GM19025 (cell line): ENCODE measurements around the gene CAPRIN2.

Experiments used
- ATAC-seq: cut with Tn5 transposase; IDR thresholded peaks from one replicate; pipeline ENCODE4 v1.9.1; 2021; ENCODE audit warnings: mild to moderate bottlenecking, low read depth, moderate library complexity; ENCODE audit not compliant: unreplicated experiment

CAPRIN2 gene

DNA sequence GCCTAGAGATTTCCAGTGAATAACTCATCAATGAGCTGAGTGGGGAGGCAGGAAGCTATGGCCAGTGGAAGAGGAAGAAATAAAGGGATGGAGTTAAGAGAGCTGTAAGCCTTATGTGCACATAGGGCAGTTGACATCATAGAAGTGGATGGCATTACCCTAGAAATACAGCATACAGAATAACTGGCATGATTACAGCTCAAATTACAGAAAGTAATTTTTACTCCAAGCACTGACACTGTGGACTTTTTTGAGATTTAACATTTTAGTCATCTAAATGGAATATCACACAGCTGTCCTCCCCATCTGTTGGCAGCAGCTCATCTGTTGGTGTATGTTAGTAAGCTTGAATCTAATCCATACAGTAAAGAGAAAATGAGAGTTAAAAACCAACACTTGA is 53.7 kb downstream of the CAPRIN2 start:
- ATAC-seq: no peak

DNA sequence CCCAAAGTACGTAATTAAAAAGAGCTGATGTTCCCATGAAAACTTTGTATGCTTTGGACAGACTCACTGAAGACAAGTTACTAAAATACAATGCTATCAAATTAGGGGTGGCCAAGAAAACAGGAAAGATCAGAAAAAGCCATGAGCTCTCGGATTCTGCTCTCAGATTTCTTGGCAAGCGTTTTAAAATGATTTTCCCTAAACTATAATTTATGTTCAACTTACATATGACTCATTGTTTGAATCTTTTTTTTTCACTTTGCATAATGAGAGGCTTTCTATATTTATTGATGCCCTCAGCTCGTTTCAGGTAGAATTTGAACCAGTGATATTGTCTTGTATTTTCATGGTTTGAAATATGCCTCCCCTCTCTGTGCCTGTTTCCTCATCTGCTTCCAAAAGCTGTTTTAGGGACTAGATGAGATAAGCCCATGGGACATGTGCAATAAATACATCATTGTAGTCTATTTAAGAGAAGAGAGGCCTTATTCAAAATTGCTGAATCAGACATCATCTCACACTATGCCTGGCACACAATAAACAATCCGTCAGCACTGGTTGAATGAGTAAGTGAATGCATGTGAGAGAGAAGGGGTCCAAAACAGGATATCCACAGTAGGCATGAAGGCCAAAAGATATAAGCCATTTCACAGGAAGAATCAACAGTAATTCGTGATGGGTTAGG is 54.4 kb downstream of the CAPRIN2 start:
- ATAC-seq: no peak

DNA sequence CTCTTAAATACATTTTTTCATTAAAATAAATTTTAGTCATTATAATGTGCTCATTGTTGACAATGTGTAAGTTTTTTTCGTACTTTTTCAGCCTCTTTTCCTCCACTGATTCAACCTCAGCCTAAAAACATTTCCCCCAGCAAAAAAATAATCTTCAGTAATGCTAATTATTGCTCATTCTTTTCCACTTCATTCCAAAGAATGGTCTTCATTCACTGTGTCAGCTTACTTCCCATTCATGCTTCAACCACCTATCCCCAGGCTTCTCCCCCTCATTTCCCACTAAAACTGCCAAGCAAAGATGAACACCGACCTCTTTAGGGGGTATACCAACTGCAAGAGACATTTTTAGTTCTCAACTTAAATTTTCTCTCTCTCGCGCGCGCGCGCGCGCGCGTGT is 56.4 kb downstream of the CAPRIN2 start:
- no peak for ATAC-seq

- ATAC-seq: no peak
Measured at GRCh38 chr12:30696943-30697342, 57.8 kb downstream of the CAPRIN2 start.

- no peak for ATAC-seq
Measured at GRCh38 chr12:30696486-30696885, 58.3 kb downstream of the CAPRIN2 start.

DNA sequence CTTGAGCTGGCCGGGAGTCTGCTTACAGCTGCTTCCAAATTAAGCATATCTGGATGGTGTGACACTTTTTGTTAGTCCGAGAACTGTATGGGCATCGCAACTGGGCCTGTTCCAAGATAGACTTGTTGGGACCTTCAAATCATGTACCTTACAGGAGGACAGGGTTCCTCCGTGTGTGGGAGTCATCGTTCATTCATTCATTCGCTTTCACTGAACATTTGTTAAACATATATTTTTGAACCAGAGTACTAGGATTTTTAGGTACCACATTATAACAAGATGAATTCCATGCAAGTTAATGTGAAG is 58.7 kb downstream of the CAPRIN2 start:
- ATAC-seq: peak; percentile 32

DNA sequence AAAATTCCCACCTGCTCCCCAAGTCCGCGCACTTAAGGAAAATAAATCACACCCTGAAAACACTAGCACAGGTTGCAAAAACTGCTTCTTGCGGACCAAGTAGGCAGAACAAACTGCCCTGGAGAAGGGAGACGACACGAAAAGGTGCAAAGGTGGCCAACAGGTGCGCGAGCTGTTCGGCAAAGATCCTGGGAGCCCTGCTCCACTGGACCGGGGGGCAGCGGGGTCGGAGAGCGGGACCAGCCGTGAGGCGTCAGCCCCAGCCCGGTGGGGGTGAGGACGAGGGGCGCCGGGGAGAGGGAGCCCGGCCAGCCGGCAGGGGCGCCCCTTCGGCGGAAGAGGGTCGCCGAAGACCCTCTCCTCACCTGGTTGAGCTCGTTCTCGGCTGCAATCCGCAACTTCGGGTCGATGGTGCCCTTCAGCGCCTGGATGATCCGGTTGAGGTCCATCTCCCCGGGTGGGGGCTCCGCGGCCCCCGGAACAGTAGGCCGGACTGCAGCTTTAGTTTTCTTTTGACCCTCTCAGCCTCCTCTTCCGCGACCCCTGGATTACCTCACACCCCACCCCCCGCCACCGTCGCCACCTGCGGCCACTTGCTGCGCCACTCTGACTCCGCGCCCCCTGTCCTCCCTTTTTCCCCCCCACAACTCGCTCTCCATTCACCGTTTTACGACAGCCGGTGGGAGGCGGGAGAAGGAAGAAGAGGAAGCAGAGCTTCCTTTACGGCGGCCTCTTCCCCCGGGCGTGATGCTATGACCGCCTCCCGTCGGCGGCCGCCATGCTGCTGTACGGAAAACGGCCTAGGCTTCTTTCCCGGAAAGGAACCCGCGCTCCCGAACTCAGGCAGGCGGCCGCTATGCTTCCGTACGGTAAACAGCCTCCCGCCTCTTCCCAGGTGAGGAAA is 59.3 kb downstream of the CAPRIN2 start, which contains the start of gene IPO8:
IPO8 (minus strand) TSS at position 671 of the 904 bp plus-strand sequence; CDS start at position 449, 222 bp downstream.
- ATAC-seq: peak; percentile 76

DNA sequence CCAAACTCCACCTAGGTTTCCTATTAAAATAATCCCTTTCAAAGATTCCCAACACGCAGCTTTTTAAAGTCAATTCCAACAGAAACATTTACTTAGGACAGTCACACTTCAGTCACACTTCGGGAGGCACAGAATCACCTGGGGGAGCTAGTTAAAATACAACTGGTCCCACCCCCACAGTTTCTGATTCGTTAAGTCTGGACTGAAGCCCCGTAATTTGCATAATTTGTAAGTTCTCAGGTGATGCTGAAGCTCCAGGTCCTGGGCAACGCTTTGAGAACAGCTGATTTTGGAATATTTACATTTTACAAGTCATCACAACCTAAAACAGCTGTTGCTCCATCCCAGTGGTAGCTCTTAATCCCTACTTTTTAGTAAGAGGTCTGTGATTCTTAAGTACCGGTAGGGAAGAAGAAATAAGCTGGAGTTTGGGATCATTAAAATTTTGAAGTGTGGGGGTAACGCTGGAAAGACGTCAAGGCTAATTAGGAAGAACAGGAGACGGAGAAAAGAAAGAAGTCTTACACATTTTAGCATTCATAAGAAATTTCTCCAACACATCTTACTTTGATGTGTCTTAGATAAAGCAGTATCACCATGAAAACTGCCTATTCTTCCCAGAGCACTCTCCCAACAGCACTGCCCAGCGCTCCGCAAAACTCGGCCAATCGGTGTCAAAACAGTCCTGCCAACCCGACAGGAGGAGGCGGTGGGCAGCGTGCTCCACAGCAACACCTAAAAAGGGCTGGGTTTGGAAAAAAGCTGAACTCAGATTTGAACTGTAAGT is 60.1 kb downstream of the CAPRIN2 start:
- no peak for ATAC-seq

GRCh38 chr12:30692470-30692869 is 62.3 kb downstream of the CAPRIN2 start:
- ATAC-seq: no peak

- ATAC-seq: no peak
Measured at GRCh38 chr12:30691122-30691879, 63.5 kb downstream of the CAPRIN2 start.

GRCh38 chr12:30687265-30687986 is 67.3 kb downstream of the CAPRIN2 start:
- no peak for ATAC-seq

- ATAC-seq: no peak
Measured at GRCh38 chr12:30679241-30679640, 75.5 kb downstream of the CAPRIN2 start.

DNA sequence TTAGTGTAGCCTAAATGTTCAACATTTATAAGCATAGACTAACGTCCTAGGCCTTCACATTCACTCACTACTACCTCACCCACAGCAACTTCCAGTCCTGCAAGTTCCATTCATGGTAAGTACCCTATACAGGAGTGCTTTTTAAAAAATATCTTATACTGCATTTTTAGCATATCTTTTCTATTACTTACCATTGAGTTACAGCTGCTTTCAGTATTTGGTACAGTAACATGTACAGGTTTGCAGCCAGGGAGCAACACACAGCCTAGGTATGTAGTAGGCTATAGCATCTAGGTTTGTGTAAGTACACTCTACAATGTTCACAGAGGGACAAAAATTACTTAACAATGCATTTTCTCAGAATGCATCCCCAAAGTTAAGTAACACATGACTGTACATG is 76.5 kb downstream of the CAPRIN2 start:
- no peak for ATAC-seq

- no peak for ATAC-seq
Measured at GRCh38 chr12:30661210-30661609, 93.5 kb downstream of the CAPRIN2 start.
